Measurements from ENCODE around the gene PLD5.

DNA sequence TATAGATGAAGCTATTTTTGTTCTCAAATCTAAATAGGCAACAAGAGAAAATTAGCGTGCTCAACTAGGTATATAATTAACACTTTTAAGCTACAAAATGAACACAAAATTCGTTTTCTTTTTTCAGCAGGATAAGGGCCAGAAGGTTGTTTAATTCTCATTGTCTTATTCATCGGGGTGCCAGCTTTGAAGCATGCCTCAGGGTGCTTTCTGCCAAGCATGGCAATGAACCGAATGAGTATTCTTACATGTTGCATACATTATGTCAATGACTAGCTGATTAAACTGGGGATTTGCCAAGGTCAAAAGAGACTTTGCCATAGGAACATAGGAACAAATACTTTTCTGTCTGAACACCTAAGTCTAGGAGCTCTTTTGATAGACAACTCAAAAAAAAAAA is 423.6 kb downstream of the PLD5 start:
- TF ChIP-seq, protein P1, sequence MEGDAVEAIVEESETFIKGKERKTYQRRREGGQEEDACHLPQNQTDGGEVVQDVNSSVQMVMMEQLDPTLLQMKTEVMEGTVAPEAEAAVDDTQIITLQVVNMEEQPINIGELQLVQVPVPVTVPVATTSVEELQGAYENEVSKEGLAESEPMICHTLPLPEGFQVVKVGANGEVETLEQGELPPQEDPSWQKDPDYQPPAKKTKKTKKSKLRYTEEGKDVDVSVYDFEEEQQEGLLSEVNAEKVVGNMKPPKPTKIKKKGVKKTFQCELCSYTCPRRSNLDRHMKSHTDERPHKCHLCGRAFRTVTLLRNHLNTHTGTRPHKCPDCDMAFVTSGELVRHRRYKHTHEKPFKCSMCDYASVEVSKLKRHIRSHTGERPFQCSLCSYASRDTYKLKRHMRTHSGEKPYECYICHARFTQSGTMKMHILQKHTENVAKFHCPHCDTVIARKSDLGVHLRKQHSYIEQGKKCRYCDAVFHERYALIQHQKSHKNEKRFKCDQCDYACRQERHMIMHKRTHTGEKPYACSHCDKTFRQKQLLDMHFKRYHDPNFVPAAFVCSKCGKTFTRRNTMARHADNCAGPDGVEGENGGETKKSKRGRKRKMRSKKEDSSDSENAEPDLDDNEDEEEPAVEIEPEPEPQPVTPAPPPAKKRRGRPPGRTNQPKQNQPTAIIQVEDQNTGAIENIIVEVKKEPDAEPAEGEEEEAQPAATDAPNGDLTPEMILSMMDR (IDR thresholded peaks at IDR 0.05) = no peak
- no peak for TF ChIP-seq POLR2A (IDR thresholded peaks at IDR 0.05)
